ENCODE data around the gene TBC1D22B.
"Not testable (repeated sequence)": the region's sequence is repeated elsewhere in the genome, so short reads cannot be mapped to it uniquely, and the experiment has no call there.

The TBC1D22B gene

GRCh38 chr6:37339741-37340638 is 82.4 kb downstream of the TBC1D22B start:
- no peak overlapping the region for H3K4me3 ChIP-seq (ENCODE audit: low read length)

GRCh38 chr6:37340639-37340943 is 83.0 kb downstream of the TBC1D22B start:
- DNase-seq (ENCODE audit: low read depth, low spot score) = no peak
- no peak overlapping the region for H3K4me3 ChIP-seq (ENCODE audit: low read length)
- WGBS (ENCODE audit: insufficient coverage, insufficient read length) = no CpG with 5 or more reads among the region's 4 CpGs

More at GRCh38 chr6:37339741-37340638, 82.4 kb downstream of the TBC1D22B start:
- Histone ChIP-seq H3K36me3 (ENCODE audit: control insufficient read depth, insufficient read depth, low read length) (no peaks in the 10 kb centered on the region), H3K27me3 (ENCODE audit: control insufficient read depth, insufficient read depth, low read length) (no peaks in the 10 kb centered on the region), H3K27ac (ENCODE audit: low read length) (no peak overlapping the region), H3K4me1 (ENCODE audit: control insufficient read depth, insufficient read depth, low read length) (no peaks in the 10 kb centered on the region), H3K9me3 (ENCODE audit: control insufficient read depth, insufficient read depth, low read length) (no peaks in the 10 kb centered on the region)
- DNase-seq (ENCODE audit: low read depth, low spot score) = no peak
- no CpG with 5 or more reads among the region's 5 CpGs for WGBS (ENCODE audit: insufficient coverage, insufficient read length)

GRCh38 chr6:37343248-37343647 is 85.7 kb downstream of the TBC1D22B start:
- no peaks in the 10 kb centered on the region for H3K9me3 ChIP-seq (ENCODE audit: control insufficient read depth, insufficient read depth, low read length)
- no peaks in the 10 kb centered on the region for H3K27me3 ChIP-seq (ENCODE audit: control insufficient read depth, insufficient read depth, low read length)
- H3K4me3 ChIP-seq (ENCODE audit: low read length) = no peak overlapping the region
- DNase-seq (ENCODE audit: low read depth, low spot score) = no peak
- no peaks in the 10 kb centered on the region for H3K4me1 ChIP-seq (ENCODE audit: control insufficient read depth, insufficient read depth, low read length)
- no peaks in the 10 kb centered on the region for H3K36me3 ChIP-seq (ENCODE audit: control insufficient read depth, insufficient read depth, low read length)
- no peak overlapping the region for H3K27ac ChIP-seq (ENCODE audit: low read length)
- no CpG with 5 or more reads among the region's 3 CpGs for WGBS (ENCODE audit: insufficient coverage, insufficient read length)

More at GRCh38 chr6:37340639-37340943, 83.0 kb downstream of the TBC1D22B start:
- H3K27me3 ChIP-seq (ENCODE audit: control insufficient read depth, insufficient read depth, low read length) = no peaks in the 10 kb centered on the region
- no peaks in the 10 kb centered on the region for H3K36me3 ChIP-seq (ENCODE audit: control insufficient read depth, insufficient read depth, low read length)
- no peaks in the 10 kb centered on the region for H3K4me1 ChIP-seq (ENCODE audit: control insufficient read depth, insufficient read depth, low read length)
- no peaks in the 10 kb centered on the region for H3K9me3 ChIP-seq (ENCODE audit: control insufficient read depth, insufficient read depth, low read length)
- no peak overlapping the region for H3K27ac ChIP-seq (ENCODE audit: low read length)

GRCh38 chr6:37344308-37344707 is 86.7 kb downstream of the TBC1D22B start:
- Histone ChIP-seq H3K27me3 (ENCODE audit: control insufficient read depth, insufficient read depth, low read length) (no peaks in the 10 kb centered on the region), H3K27ac (ENCODE audit: low read length) (no peak overlapping the region), H3K4me3 (ENCODE audit: low read length) (no peak overlapping the region), H3K9me3 (ENCODE audit: control insufficient read depth, insufficient read depth, low read length) (no peaks in the 10 kb centered on the region), H3K4me1 (ENCODE audit: control insufficient read depth, insufficient read depth, low read length) (no peaks in the 10 kb centered on the region), H3K36me3 (ENCODE audit: control insufficient read depth, insufficient read depth, low read length) (no peaks in the 10 kb centered on the region)
- no CpG with 5 or more reads among the region's 3 CpGs for WGBS (ENCODE audit: insufficient coverage, insufficient read length)
- DNase-seq (ENCODE audit: low read depth, low spot score) = no peak

GRCh38 chr6:37345804-37346203 is 88.2 kb downstream of the TBC1D22B start:
- not testable (repeated sequence) for H3K27ac ChIP-seq (ENCODE audit: low read length); H3K4me3 ChIP-seq (ENCODE audit: low read length); H3K9me3 ChIP-seq (ENCODE audit: control insufficient read depth, insufficient read depth, low read length); DNase-seq (ENCODE audit: low read depth, low spot score); H3K27me3 ChIP-seq (ENCODE audit: control insufficient read depth, insufficient read depth, low read length); H3K36me3 ChIP-seq (ENCODE audit: control insufficient read depth, insufficient read depth, low read length); H3K4me1 ChIP-seq (ENCODE audit: control insufficient read depth, insufficient read depth, low read length)
- WGBS (ENCODE audit: insufficient coverage, insufficient read length) = no CpG with 5 or more reads among the region's 3 CpGs

- DNase-seq (ENCODE audit: low read depth, low spot score) = no peak
- no peaks in the 10 kb centered on the region for H3K36me3 ChIP-seq (ENCODE audit: control insufficient read depth, insufficient read depth, low read length)
- no peak overlapping the region for H3K4me3 ChIP-seq (ENCODE audit: low read length)
- no CpG with 5 or more reads among the region's 3 CpGs for WGBS (ENCODE audit: insufficient coverage, insufficient read length)
- H3K27ac ChIP-seq (ENCODE audit: low read length) = no peak overlapping the region
- H3K27me3 ChIP-seq (ENCODE audit: control insufficient read depth, insufficient read depth, low read length) = no peaks in the 10 kb centered on the region
- H3K9me3 ChIP-seq (ENCODE audit: control insufficient read depth, insufficient read depth, low read length) = no peaks in the 10 kb centered on the region
- H3K4me1 ChIP-seq (ENCODE audit: control insufficient read depth, insufficient read depth, low read length) = no peaks in the 10 kb centered on the region
Measured at GRCh38 chr6:37347177-37347576, 89.6 kb downstream of the TBC1D22B start.

- Histone ChIP-seq H3K4me1 (ENCODE audit: control insufficient read depth, insufficient read depth, low read length) (no peaks in the 10 kb centered on the region), H3K9me3 (ENCODE audit: control insufficient read depth, insufficient read depth, low read length) (no peaks in the 10 kb centered on the region), H3K4me3 (ENCODE audit: low read length) (no peak overlapping the region), H3K36me3 (ENCODE audit: control insufficient read depth, insufficient read depth, low read length) (no peaks in the 10 kb centered on the region), H3K27me3 (ENCODE audit: control insufficient read depth, insufficient read depth, low read length) (no peaks in the 10 kb centered on the region), H3K27ac (ENCODE audit: low read length) (no peak overlapping the region)
- no CpG with 5 or more reads among the region's 4 CpGs for WGBS (ENCODE audit: insufficient coverage, insufficient read length)
- DNase-seq (ENCODE audit: low read depth, low spot score) = no peak
Measured at GRCh38 chr6:37347670-37348111, 90.1 kb downstream of the TBC1D22B start.

GRCh38 chr6:37351027-37351426 is 93.5 kb downstream of the TBC1D22B start:
- DNase-seq (ENCODE audit: low read depth, low spot score) = no peak
- H3K4me1 ChIP-seq (ENCODE audit: control insufficient read depth, insufficient read depth, low read length) = no peaks in the 10 kb centered on the region
- no peaks in the 10 kb centered on the region for H3K9me3 ChIP-seq (ENCODE audit: control insufficient read depth, insufficient read depth, low read length)
- no peaks in the 10 kb centered on the region for H3K36me3 ChIP-seq (ENCODE audit: control insufficient read depth, insufficient read depth, low read length)
- no peak overlapping the region for H3K27ac ChIP-seq (ENCODE audit: low read length)
- WGBS (ENCODE audit: insufficient coverage, insufficient read length) = no CpG with 5 or more reads among the region's 3 CpGs
- no peaks in the 10 kb centered on the region for H3K27me3 ChIP-seq (ENCODE audit: control insufficient read depth, insufficient read depth, low read length)
- H3K4me3 ChIP-seq (ENCODE audit: low read length) = no peak overlapping the region

GRCh38 chr6:37352384-37352783 is 94.8 kb downstream of the TBC1D22B start:
- no CpG with 5 or more reads among the region's 3 CpGs for WGBS (ENCODE audit: insufficient coverage, insufficient read length)
- no peak overlapping the region for H3K4me3 ChIP-seq (ENCODE audit: low read length)
- H3K4me1 ChIP-seq (ENCODE audit: control insufficient read depth, insufficient read depth, low read length) = no peaks in the 10 kb centered on the region
- H3K9me3 ChIP-seq (ENCODE audit: control insufficient read depth, insufficient read depth, low read length) = no peaks in the 10 kb centered on the region
- H3K27me3 ChIP-seq (ENCODE audit: control insufficient read depth, insufficient read depth, low read length) = no peaks in the 10 kb centered on the region
- DNase-seq (ENCODE audit: low read depth, low spot score) = no peak
- H3K27ac ChIP-seq (ENCODE audit: low read length) = no peak overlapping the region
- H3K36me3 ChIP-seq (ENCODE audit: control insufficient read depth, insufficient read depth, low read length) = no peaks in the 10 kb centered on the region

- DNase-seq (ENCODE audit: low read depth, low spot score) = peak; percentile 77
Measured at GRCh38 chr6:37353761-37354525, 96.4 kb downstream of the TBC1D22B start, which contains the start of gene RNF8. Gene RNF8 (plus strand): TSS chr6:37353983. CDS start chr6:37354165, 182 bp downstream.

More at GRCh38 chr6:37353761-37354525, 96.4 kb downstream of the TBC1D22B start, which contains the start of gene RNF8:
- H3K9me3 ChIP-seq (ENCODE audit: control insufficient read depth, insufficient read depth, low read length) = no peaks in the 10 kb centered on the region
- H3K27ac ChIP-seq (ENCODE audit: low read length) = no peak within 1 kb of the TSS
- no peaks in the 10 kb centered on the region for H3K27me3 ChIP-seq (ENCODE audit: control insufficient read depth, insufficient read depth, low read length)
- WGBS (ENCODE audit: insufficient coverage, insufficient read length) = no CpG with 5 or more reads among the region's 54 CpGs
- H3K4me1 ChIP-seq (ENCODE audit: control insufficient read depth, insufficient read depth, low read length) = no peaks in the 10 kb centered on the region
- H3K36me3 ChIP-seq (ENCODE audit: control insufficient read depth, insufficient read depth, low read length) = no peaks in the 10 kb centered on the region
- peak within 1 kb of the TSS; percentile 96 for H3K4me3 ChIP-seq (ENCODE audit: low read length)

Data from iPS DF 6.9 (cell line).